Heart right ventricle (tissue), 16 donors: ENCODE measurements around the gene ZNF652. TPM values are rescaled to one million over a fixed set of nuclear protein-coding genes. Genes with fewer than 3 reads are reported as not detected.

Experiments
- ATAC-seq, 8 donors: fragments of 200-7000 bp; cut with Tn5 transposase; one replicate each; pipeline ENCODE4 v1.9.1; 2020; ENCODE audit warnings: mild to moderate bottlenecking in 8 of 8, moderate library complexity in 8 of 8, moderate number of reproducible peaks in 1 of 8
- DNase-seq, 2 donors: peaks; one replicate each; pipeline ENCODE4 v3.0.0-alpha.2; 2020
- H3K27ac ChIP-seq, 10 donors: fragments of 200-600 bp; sonication (generic) in 2 of 10; one replicate each; pipeline versions ENCODE4 v1.5.0 to v1.8.0; 2020 to 2022; ENCODE audit warnings: mild to moderate bottlenecking in 3 of 10
- H3K27me3 ChIP-seq, 7 donors: fragments of 200-600 bp; one replicate each; pipeline ENCODE4 v1.8.0; 2021 to 2022; ENCODE audit warnings: mild to moderate bottlenecking in 2 of 7
- H3K36me3 ChIP-seq, 9 donors: fragments of 200-600 bp; sonication (generic) in 1 of 9; one replicate each; pipeline versions ENCODE4 v1.5.0 to v1.8.0; 2020 to 2022; ENCODE audit warnings: mild to moderate bottlenecking in 2 of 9
- H3K4me1 ChIP-seq, 9 donors: fragments of 200-600 bp; sonication (generic) in 1 of 9; one replicate each; pipeline versions ENCODE4 v1.5.0 to v1.8.0; 2020 to 2022; ENCODE audit warnings: mild to moderate bottlenecking in 4 of 9
- H3K4me3 ChIP-seq, 10 donors: fragments of 200-600 bp; sonication (generic) in 2 of 10; one replicate each; pipeline versions ENCODE4 v1.5.0 to v1.8.0; 2020 to 2022; ENCODE audit warnings: mild to moderate bottlenecking in 7 of 10, moderate library complexity in 2 of 10
- H3K9me3 ChIP-seq, 11 donors: fragments of 200-600 bp in 10 of 11; sonication (generic) in 2 of 11; one replicate each; pipeline versions ENCODE4 v1.5.0 to v1.8.0; 2013 to 2022; ENCODE audit warnings: mild to moderate bottlenecking in 2 of 11, control low read depth in 1 of 11, moderate library complexity in 1 of 11
- CTCF ChIP-seq, 9 donors: fragments of 200-600 bp; sonication (generic) in 2 of 9; IDR thresholded peaks; one replicate each; pipeline versions ENCODE4 v1.5.0 to v1.8.0; 2021 to 2022; ENCODE audit warnings: antibody characterized with exemption in 9 of 9, mild to moderate bottlenecking in 5 of 9, moderate library complexity in 1 of 9
- WGBS, 2 donors: extraction: QIAGEN DNeasy Blood & Tissue Kit; methylation state at CpG; one replicate each; pipeline ENCODE4 v1.1.7; 2013; ENCODE audit warnings: inconsistent platforms in 1 of 2; 5-methylcytosine and 5-hydroxymethylcytosine counted together
- intact Hi-C, 10 donors: fragments of 100-400 bp; cut with DNase I; formaldehyde crosslinking; loops; one replicate each; pipeline versions ENCODE4 v1.11.1 to v1.14.2; 2022
- polyA plus RNA-seq, 2 donors: library from polyadenylated mRNA; stranded (reverse); fragments of 200-250 nt; gene quantifications; one replicate each; pipeline ENCODE4 v1.2.3, GENCODE V29; 2013
- total RNA-seq, 10 donors: library from RNA; stranded (reverse); fragmentation: NEBNext Ultra II Directional in 3 of 10; extraction: Animal tissue kit (Norgen Biotek cat#: 25700) in 3 of 10; gene quantifications; one replicate each; pipeline versions ENCODE4 v1.2.1 to v1.2.4, GENCODE V29; 2021 to 2023
- donor health status: Arrhythmogenic right ventricular cardiomyopathy.
- donor health status: ischemic (EF 13 %, LVEDD 7.1; RV severe dilation, severe dysfunction).
- donor health status: healthy with polysubstance abuse.
- donor health status: DM: no; HTN: yes; CAD: no.
- donor health status: DM: no; HTN: no; CAD: no.
- donor health status: ischemic (EF 25% LVEDD 6.9; RV normal size, moderate dysfunction).
- donor health status: ischemic (EF 25% LVEDD 5.7; RV mildly dilated, moderate dysfunction).
- donor health status: healthy.
- donor health status: DM: yes; HTN: yes; CAD: no.
- donor health status: Ischemic cardiomyopathy.
- donor health status: ischemic (EF 35%, LVEDD 5.7; RV mildly dilated, moderate dysfunction).
- donor health status: nonischemic (EF 11% LVEDD 7.7; RV severe dilation, severe dysfunction).
- donor health status: DM: yes; HTN: yes; CAD: no.
- donor health status: PGD.
- donor health status: ischemic (EF 29% LVEDD 5.4; RV normal size, mild dysfunction).
- donor health status: nonischemic (EF 23%, LVEDD 6.1; RV moderate dilation, normal function).

ZNF652 gene
- total and polyA plus RNA-seq, 12 donors, result 5.2 to 35.6 (median 19.6) TPM

GRCh38 chr17:49318435-49318965, 43.5 kb downstream of the ZNF652 start:
- peaks cover 0 to 17% (median 0%) of the 10 kb centered on the region in 9 donors for H3K36me3 ChIP-seq
- intact Hi-C loops, result loop anchor here (5.0 to 10.0 kb wide), 7 partner anchors 39 to 239 kb away; partner anchors contain the start of gene ZNF652 (in 4 of the 10)
- ATAC-seq (no peak), DNase-seq (no peak)
- no peaks in the 10 kb centered on the region for H3K27me3 ChIP-seq
- no peak overlapping the region for H3K27ac ChIP-seq
- H3K4me3 ChIP-seq, result no peak overlapping the region
- WGBS, 2 donors, result 90 to 91% methylated on average over 6 of the region's 6 CpGs
- H3K4me1 ChIP-seq, result peaks cover 0 to 28% (median 6%) of the 10 kb centered on the region in 9 donors
- TF ChIP-seq CTCF (IDR thresholded peaks at IDR 0.05), result no peak
- H3K9me3 ChIP-seq, result no peaks in the 10 kb centered on the region

- peak overlapping the region in 1 of 10 donors; percentile 59 for H3K27ac ChIP-seq
- no peaks in the 10 kb centered on the region for H3K27me3 ChIP-seq
- peaks cover 0 to 28% (median 6%) of the 10 kb centered on the region in 9 donors for H3K4me1 ChIP-seq
- H3K9me3 ChIP-seq, result no peaks in the 10 kb centered on the region
- no peak for TF ChIP-seq CTCF (IDR thresholded peaks at IDR 0.05)
- intact Hi-C loops, result loop anchor here (1.0 to 10.0 kb wide), 10 partner anchors 40 to 240 kb away; partner anchors contain the start of gene ZNF652 (in 4 of the 10)
- peak in 2 of 8 donors; percentile 26 to 29 for ATAC-seq
- 84 to 89% methylated on average over 13 of the region's 13 CpGs for WGBS, 2 donors
- no peak for DNase-seq
- H3K36me3 ChIP-seq, result peaks cover 0 to 26% (median 7%) of the 10 kb centered on the region in 9 donors
- no peak overlapping the region for H3K4me3 ChIP-seq
These were observed 45.0 kb downstream of the ZNF652 start for GRCh38 chr17:49316889-49317675.

- intact Hi-C loops, result loop anchor here (1.0 to 10.0 kb wide), 9 partner anchors 41 to 241 kb away; partner anchors contain the start of gene ZNF652 (in 4 of the 10)
- no peaks in the 10 kb centered on the region for H3K9me3 ChIP-seq
- peaks cover 0 to 28% (median 6%) of the 10 kb centered on the region in 9 donors for H3K4me1 ChIP-seq
- ATAC-seq, result no peak
- H3K4me3 ChIP-seq, result no peak overlapping the region
- DNase-seq, result no peak
- no peak for TF ChIP-seq CTCF (IDR thresholded peaks at IDR 0.05)
- H3K27me3 ChIP-seq, result no peaks in the 10 kb centered on the region
- WGBS, 2 donors, result 56 to 68% methylated on average over 2 of the region's 2 CpGs
- H3K36me3 ChIP-seq, result peaks cover 0 to 35% (median 7%) of the 10 kb centered on the region in 9 donors
- H3K27ac ChIP-seq, result peak overlapping the region in 1 of 10 donors; percentile 59
These were observed 45.8 kb downstream of the ZNF652 start for GRCh38 chr17:49316258-49316570.

GRCh38 chr17:49315551-49316257, 46.3 kb downstream of the ZNF652 start:
- WGBS, 2 donors, result 47 to 51% methylated on average over 9 of the region's 9 CpGs
- peaks cover 0 to 28% (median 6%) of the 10 kb centered on the region in 9 donors for H3K4me1 ChIP-seq
- peak; percentile 57 to 93 (median 84) for TF ChIP-seq CTCF (IDR thresholded peaks at IDR 0.05)
- no peaks in the 10 kb centered on the region for H3K27me3 ChIP-seq
- DNase-seq (peak; percentile 43 to 71), ATAC-seq (peak; percentile 93 to 99 (median 97))
- H3K27ac ChIP-seq, result peak overlapping the region in 1 of 10 donors; percentile 59
- peaks cover 0 to 40% (median 7%) of the 10 kb centered on the region in 9 donors for H3K36me3 ChIP-seq
- H3K4me3 ChIP-seq, result no peak overlapping the region
- H3K9me3 ChIP-seq, result no peaks in the 10 kb centered on the region
- intact Hi-C loops, result loop anchor here (1.0 to 10.0 kb wide), 11 partner anchors 42 to 242 kb away; partner anchors contain the start of gene ZNF652 (in 4 of the 10)
